H54 (cell line): ENCODE data around the gene DNM3.

Source experiments
- DNase-seq: peaks from one replicate; pipeline ENCODE4 v3.0.0; 2011; ENCODE audit warnings: low spot score, mixed read lengths; ENCODE audit not compliant: insufficient read length
- FAIRE-seq: peaks from 3 replicates; lab custom pipeline; 2011; peaks lifted over from hg19 to GRCh38; lab: Jason Lieb, UNC
- POLR2A ChIP-seq: IDR thresholded peaks from 2 replicates; pipeline ENCODE4 v1.6.1; 2011; ENCODE audit warnings: low read depth, mild to moderate bottlenecking, low read length

DNM3 gene

GRCh38 chr1:171868217-171868803 lies 27.0 kb downstream of the DNM3 start:
- no peak for FAIRE-seq
- TF ChIP-seq POLR2A, result no peak
- no peak for DNase-seq

- FAIRE-seq, result no peak
- no peak for DNase-seq
- no peak for TF ChIP-seq POLR2A
Observed at GRCh38 chr1:171869097-171869496, 27.8 kb downstream of the DNM3 start.

GRCh38 chr1:171871848-171872247 lies 30.6 kb downstream of the DNM3 start:
- FAIRE-seq, result no peak
- DNase-seq, result no peak
- no peak for TF ChIP-seq POLR2A

GRCh38 chr1:171872430-171872829 lies 31.1 kb downstream of the DNM3 start:
- FAIRE-seq (no peak), DNase-seq (no peak)
- no peak for TF ChIP-seq POLR2A

GRCh38 chr1:171873664-171874063 lies 32.4 kb downstream of the DNM3 start:
- DNase-seq (no peak), FAIRE-seq (no peak)
- TF ChIP-seq POLR2A, result no peak

- DNase-seq (no peak), FAIRE-seq (no peak)
- TF ChIP-seq POLR2A, result no peak
Observed at GRCh38 chr1:171877701-171878100, 36.4 kb downstream of the DNM3 start.

- FAIRE-seq (no peak), DNase-seq (no peak)
- TF ChIP-seq POLR2A, result no peak
Observed at GRCh38 chr1:171879556-171879955, 38.3 kb downstream of the DNM3 start.

- FAIRE-seq (no peak), DNase-seq (no peak)
- TF ChIP-seq POLR2A, result no peak
Observed at GRCh38 chr1:171881442-171881841, 40.1 kb downstream of the DNM3 start.

GRCh38 chr1:171883849-171884248 lies 42.6 kb downstream of the DNM3 start:
- DNase-seq (no peak), FAIRE-seq (no peak)
- no peak for TF ChIP-seq POLR2A

- FAIRE-seq, result no peak
- no peak for DNase-seq
- no peak for TF ChIP-seq POLR2A
Observed at GRCh38 chr1:171884475-171884874, 43.2 kb downstream of the DNM3 start.

- no peak for TF ChIP-seq POLR2A
- DNase-seq, result no peak
- no peak for FAIRE-seq
Observed at GRCh38 chr1:171890131-171890530, 48.8 kb downstream of the DNM3 start.

- FAIRE-seq, result no peak
- no peak for DNase-seq
- no peak for TF ChIP-seq POLR2A
Observed at GRCh38 chr1:171896936-171897703, 55.8 kb downstream of the DNM3 start.

GRCh38 chr1:171898941-171899340 lies 57.6 kb downstream of the DNM3 start:
- DNase-seq (no peak), FAIRE-seq (no peak)
- TF ChIP-seq POLR2A, result no peak

- no peak for FAIRE-seq
- no peak for TF ChIP-seq POLR2A
- no peak for DNase-seq
Observed at GRCh38 chr1:171899838-171900237, 58.5 kb downstream of the DNM3 start.

GRCh38 chr1:171901245-171901644 lies 59.9 kb downstream of the DNM3 start:
- DNase-seq, result peak; percentile 42
- peak; percentile 81 for FAIRE-seq
- TF ChIP-seq POLR2A, result no peak
